ENCODE measurements around the gene ADAMTS17.

DNA sequence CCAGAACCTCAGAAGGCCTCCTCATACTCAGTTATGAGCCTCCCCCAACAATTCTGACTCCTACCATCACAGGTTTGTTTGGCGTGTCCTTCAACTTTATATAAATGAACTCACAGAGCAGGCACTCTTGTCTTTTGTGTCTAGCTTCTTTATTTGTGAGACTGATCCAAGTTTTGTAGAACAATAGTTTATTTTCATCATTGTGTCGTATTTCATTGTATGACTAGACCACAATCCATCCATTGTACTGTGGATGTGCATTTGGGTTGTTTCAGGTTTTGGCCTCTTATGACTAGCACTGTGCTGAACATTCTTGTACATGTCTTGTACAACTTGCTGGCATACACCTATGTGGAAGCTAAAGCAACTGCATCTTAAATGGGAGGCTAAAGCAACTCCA is 315.7 kb downstream of the ADAMTS17 start:
- TF ChIP-seq POLR2AphosphoS5 (IDR thresholded peaks at IDR 0.05): no peak
- no peak for TF ChIP-seq CTCF (IDR thresholded peaks at IDR 0.05)
- no peak for TF ChIP-seq EP300 (IDR thresholded peaks at IDR 0.05; ENCODE audit: low read depth)
